ENCODE measurements around the gene FBXL19. TPM values are rescaled to one million over a fixed set of nuclear protein-coding genes. Genes with fewer than 3 reads are reported as not detected.

The FBXL19 gene
- total and polyA plus RNA-seq, 2 of the 13 experiments (the other 11 are each of a cell fraction or from before 2014, with no cell fraction given) = 6.0 to 13.7 TPM

DNA sequence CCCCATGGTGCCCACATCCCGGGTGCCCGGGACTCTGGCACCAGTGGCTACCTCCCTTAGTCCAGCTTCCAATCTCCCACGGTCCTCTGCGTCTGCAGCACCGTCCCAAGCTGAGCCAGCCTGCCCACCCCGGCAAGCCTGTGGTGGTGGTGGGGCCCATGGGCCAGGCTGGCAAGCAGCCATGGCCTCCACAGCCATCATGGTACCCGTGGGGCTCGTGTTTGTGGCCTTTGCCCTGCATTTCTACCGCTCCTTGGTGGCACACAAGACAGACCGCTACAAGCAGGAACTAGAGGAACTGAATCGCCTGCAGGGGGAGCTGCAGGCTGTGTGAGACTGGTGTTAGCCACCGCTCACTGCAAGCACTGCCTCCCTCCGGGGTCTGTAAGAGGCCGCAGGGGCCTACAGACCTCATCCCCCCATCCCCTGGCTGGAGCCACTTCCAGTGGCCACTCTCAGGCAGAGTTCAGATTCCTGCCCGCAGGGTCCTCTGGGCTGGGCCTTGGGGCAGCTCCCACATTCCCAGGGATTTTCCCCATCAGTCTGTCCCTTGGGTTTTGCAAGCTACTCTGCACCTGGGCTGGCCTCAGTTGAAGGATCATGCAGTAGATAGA is 30.2 kb downstream of the FBXL19 start (continued):
- TF ChIP-seq, protein P1, sequence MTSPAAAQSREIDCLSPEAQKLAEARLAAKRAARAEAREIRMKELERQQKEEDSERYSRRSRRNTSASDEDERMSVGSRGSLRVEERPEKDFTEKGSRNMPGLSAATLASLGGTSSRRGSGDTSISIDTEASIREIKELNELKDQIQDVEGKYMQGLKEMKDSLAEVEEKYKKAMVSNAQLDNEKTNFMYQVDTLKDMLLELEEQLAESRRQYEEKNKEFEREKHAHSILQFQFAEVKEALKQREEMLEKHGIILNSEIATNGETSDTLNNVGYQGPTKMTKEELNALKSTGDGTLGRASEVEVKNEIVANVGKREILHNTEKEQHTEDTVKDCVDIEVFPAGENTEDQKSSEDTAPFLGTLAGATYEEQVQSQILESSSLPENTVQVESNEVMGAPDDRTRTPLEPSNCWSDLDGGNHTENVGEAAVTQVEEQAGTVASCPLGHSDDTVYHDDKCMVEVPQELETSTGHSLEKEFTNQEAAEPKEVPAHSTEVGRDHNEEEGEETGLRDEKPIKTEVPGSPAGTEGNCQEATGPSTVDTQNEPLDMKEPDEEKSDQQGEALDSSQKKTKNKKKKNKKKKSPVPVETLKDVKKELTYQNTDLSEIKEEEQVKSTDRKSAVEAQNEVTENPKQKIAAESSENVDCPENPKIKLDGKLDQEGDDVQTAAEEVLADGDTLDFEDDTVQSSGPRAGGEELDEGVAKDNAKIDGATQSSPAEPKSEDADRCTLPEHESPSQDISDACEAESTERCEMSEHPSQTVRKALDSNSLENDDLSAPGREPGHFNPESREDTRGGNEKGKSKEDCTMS (CRISPR knock-in tag; conservative IDR thresholded peaks at IDR 0.05) = no peak
- TF ChIP-seq ZNF12 (CRISPR knock-in tag; IDR thresholded peaks at IDR 0.05) (no peak), CHCHD3 (CRISPR knock-in tag; IDR thresholded peaks at IDR 0.05) (no peak), MXI1 (IDR thresholded peaks at IDR 0.05; ENCODE audit: borderline replicate concordance, low read depth, low read length) (no peak), ZSCAN21 (CRISPR knock-in tag; IDR thresholded peaks at IDR 0.05; ENCODE audit: borderline replicate concordance) (peak; percentile 50), KLF12 (CRISPR knock-in tag; IDR thresholded peaks at IDR 0.05; ENCODE audit: borderline replicate concordance) (no peak), ZNF891 (CRISPR knock-in tag; IDR thresholded peaks at IDR 0.05) (peak; percentile 57), BHLHE40 (IDR thresholded peaks at IDR 0.05; ENCODE audit: low read length) (0 out of 2 replicates have a peak, but pooled peaks have one; percentile 41)
- TF ChIP-seq, protein P2, sequence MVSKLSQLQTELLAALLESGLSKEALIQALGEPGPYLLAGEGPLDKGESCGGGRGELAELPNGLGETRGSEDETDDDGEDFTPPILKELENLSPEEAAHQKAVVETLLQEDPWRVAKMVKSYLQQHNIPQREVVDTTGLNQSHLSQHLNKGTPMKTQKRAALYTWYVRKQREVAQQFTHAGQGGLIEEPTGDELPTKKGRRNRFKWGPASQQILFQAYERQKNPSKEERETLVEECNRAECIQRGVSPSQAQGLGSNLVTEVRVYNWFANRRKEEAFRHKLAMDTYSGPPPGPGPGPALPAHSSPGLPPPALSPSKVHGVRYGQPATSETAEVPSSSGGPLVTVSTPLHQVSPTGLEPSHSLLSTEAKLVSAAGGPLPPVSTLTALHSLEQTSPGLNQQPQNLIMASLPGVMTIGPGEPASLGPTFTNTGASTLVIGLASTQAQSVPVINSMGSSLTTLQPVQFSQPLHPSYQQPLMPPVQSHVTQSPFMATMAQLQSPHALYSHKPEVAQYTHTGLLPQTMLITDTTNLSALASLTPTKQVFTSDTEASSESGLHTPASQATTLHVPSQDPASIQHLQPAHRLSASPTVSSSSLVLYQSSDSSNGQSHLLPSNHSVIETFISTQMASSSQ (IDR thresholded peaks at IDR 0.05; ENCODE audit: low read depth) = no peak
- TF ChIP-seq, protein P2 (CRISPR knock-in tag; IDR thresholded peaks at IDR 0.05; ENCODE audit: borderline replicate concordance) = no peak
- TF ChIP-seq, protein P3, sequence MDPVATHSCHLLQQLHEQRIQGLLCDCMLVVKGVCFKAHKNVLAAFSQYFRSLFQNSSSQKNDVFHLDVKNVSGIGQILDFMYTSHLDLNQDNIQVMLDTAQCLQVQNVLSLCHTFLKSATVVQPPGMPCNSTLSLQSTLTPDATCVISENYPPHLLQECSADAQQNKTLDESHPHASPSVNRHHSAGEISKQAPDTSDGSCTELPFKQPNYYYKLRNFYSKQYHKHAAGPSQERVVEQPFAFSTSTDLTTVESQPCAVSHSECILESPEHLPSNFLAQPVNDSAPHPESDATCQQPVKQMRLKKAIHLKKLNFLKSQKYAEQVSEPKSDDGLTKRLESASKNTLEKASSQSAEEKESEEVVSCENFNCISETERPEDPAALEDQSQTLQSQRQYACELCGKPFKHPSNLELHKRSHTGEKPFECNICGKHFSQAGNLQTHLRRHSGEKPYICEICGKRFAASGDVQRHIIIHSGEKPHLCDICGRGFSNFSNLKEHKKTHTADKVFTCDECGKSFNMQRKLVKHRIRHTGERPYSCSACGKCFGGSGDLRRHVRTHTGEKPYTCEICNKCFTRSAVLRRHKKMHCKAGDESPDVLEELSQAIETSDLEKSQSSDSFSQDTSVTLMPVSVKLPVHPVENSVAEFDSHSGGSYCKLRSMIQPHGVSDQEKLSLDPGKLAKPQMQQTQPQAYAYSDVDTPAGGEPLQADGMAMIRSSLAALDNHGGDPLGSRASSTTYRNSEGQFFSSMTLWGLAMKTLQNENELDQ (CRISPR knock-in tag; IDR thresholded peaks at IDR 0.05; ENCODE audit: borderline replicate concordance) = no peak
- TF ChIP-seq, protein P4, sequence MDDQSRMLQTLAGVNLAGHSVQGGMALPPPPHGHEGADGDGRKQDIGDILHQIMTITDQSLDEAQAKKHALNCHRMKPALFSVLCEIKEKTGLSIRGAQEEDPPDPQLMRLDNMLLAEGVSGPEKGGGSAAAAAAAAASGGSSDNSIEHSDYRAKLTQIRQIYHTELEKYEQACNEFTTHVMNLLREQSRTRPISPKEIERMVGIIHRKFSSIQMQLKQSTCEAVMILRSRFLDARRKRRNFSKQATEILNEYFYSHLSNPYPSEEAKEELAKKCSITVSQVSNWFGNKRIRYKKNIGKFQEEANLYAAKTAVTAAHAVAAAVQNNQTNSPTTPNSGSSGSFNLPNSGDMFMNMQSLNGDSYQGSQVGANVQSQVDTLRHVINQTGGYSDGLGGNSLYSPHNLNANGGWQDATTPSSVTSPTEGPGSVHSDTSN (CRISPR knock-in tag; IDR thresholded peaks at IDR 0.05; ENCODE audit: borderline replicate concordance) = no peak
- TF ChIP-seq, protein P5, sequence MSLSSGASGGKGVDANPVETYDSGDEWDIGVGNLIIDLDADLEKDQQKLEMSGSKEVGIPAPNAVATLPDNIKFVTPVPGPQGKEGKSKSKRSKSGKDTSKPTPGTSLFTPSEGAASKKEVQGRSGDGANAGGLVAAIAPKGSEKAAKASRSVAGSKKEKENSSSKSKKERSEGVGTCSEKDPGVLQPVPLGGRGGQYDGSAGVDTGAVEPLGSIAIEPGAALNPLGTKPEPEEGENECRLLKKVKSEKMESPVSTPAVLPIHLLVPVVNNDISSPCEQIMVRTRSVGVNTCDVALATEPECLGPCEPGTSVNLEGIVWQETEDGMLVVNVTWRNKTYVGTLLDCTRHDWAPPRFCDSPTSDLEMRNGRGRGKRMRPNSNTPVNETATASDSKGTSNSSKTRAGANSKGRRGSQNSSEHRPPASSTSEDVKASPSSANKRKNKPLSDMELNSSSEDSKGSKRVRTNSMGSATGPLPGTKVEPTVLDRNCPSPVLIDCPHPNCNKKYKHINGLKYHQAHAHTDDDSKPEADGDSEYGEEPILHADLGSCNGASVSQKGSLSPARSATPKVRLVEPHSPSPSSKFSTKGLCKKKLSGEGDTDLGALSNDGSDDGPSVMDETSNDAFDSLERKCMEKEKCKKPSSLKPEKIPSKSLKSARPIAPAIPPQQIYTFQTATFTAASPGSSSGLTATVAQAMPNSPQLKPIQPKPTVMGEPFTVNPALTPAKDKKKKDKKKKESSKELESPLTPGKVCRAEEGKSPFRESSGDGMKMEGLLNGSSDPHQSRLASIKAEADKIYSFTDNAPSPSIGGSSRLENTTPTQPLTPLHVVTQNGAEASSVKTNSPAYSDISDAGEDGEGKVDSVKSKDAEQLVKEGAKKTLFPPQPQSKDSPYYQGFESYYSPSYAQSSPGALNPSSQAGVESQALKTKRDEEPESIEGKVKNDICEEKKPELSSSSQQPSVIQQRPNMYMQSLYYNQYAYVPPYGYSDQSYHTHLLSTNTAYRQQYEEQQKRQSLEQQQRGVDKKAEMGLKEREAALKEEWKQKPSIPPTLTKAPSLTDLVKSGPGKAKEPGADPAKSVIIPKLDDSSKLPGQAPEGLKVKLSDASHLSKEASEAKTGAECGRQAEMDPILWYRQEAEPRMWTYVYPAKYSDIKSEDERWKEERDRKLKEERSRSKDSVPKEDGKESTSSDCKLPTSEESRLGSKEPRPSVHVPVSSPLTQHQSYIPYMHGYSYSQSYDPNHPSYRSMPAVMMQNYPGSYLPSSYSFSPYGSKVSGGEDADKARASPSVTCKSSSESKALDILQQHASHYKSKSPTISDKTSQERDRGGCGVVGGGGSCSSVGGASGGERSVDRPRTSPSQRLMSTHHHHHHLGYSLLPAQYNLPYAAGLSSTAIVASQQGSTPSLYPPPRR (CRISPR knock-in tag; IDR thresholded peaks at IDR 0.05; ENCODE audit: borderline replicate concordance) = peak; percentile 55; the same call in 1 of the 2 replicates

Data from HepG2 (cell line).